Omental fat pad (tissue), 4 donors: ENCODE data around the gene BMAL1. TPM values are rescaled to one million over a fixed set of nuclear protein-coding genes. Genes with fewer than 3 reads are reported as not detected.

Experiments used
- ATAC-seq: fragments of 150-250 bp; one replicate; pipeline ENCODE4 v1.9.1; 2016; ENCODE audit warnings: mild to moderate bottlenecking, moderate library complexity; ENCODE audit not compliant: low FRiP score
- DNase-seq: peaks from one replicate; pipeline ENCODE4 v3.0.0-alpha.2; 2019; ENCODE audit warnings: low spot score
- total RNA-seq, 4 donors: library from RNA; depleted of rRNA; stranded (reverse); fragments of >200 nt; gene quantifications; one replicate each; pipeline ENCODE4 v1.1.0, GENCODE V29; 2016
- TF ChIP-seq, protein P1 (sequence below), 3 donors: fragments of 450-650 bp; IDR thresholded peaks; one replicate each; pipeline ENCODE4 v1.5.1; 2016 to 2017; ENCODE audit warnings: antibody characterized with exemption in 3 of 3, mild to moderate bottlenecking in 3 of 3, moderate library complexity in 2 of 3

The BMAL1 gene
- total RNA-seq = 10 to 100 TPM; 52.5 to 60.5 (median 53.9) TPM

DNA sequence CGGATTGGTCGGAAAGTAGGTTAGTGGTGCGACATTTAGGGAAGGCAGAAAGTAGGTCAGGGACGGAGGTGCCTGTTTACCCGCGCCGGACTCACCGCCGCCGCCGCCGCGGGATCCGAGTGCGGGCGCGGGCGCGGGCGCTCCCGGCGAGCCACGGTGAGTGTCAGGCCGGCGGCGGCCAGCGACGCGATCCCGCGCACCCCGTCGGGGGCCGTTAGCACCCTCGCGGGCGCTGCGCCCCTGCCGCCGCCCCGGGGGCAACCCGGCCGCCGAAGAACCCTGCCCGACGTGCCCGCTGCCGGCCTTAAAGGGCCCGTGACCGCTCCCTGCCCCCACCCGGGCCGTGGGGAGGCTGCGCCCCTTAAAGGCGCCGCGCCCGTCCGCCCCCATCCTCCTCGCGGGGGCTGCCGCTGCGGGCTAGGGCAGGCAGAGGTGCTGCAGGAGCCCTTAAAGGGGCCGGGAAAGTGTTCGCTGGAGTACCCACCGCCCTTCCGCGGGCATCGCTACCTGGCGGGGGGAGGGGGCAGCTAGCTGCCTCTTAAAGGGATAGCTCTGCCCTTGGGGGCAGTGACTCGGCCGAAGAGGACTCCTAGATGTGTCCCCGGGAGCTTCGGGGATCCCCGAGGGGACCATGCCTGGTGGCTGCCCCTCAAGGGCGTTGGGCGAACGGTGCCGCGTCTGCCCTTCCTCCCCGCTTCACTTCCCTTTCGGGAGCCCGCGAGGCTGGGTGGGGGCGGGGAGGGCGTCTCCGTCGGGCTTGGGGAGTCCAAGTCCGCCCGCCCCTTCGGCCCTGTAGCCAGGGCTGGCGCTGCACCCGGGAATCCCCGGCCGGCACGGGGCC is at the start of gene BMAL1:
Gene BMAL1 (plus strand): TSS at position 23 of the 841 bp plus-strand sequence. CDS start 76,519 bp downstream, outside the sequence.
- TF ChIP-seq, protein P1, sequence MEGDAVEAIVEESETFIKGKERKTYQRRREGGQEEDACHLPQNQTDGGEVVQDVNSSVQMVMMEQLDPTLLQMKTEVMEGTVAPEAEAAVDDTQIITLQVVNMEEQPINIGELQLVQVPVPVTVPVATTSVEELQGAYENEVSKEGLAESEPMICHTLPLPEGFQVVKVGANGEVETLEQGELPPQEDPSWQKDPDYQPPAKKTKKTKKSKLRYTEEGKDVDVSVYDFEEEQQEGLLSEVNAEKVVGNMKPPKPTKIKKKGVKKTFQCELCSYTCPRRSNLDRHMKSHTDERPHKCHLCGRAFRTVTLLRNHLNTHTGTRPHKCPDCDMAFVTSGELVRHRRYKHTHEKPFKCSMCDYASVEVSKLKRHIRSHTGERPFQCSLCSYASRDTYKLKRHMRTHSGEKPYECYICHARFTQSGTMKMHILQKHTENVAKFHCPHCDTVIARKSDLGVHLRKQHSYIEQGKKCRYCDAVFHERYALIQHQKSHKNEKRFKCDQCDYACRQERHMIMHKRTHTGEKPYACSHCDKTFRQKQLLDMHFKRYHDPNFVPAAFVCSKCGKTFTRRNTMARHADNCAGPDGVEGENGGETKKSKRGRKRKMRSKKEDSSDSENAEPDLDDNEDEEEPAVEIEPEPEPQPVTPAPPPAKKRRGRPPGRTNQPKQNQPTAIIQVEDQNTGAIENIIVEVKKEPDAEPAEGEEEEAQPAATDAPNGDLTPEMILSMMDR (IDR thresholded peaks at IDR 0.05) = no peak
- ATAC-seq (peak; percentile 52), DNase-seq (peak; percentile 37)

DNA sequence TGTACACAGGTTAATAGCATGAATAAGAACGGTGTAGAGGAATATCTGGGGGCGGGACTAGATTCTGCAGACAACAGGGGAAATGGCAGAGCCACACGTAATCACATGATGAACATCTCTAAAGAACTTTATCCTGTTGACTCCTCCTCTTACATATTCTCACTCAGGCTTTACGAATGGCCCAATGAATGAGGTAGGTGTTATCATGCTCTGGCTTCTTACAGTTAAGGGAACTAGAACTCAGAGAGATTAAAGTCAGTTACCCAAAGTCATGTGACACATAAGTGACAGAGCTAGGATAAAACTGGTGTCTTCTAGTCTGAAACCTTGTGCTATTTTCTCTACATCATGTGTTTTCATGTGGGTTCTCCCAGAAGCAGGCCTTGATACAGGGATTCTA is 49.0 kb upstream of the BMAL1 start:
- TF ChIP-seq, protein P1 (IDR thresholded peaks at IDR 0.05) = no peak
- no peak for ATAC-seq
- DNase-seq = no peak

DNA sequence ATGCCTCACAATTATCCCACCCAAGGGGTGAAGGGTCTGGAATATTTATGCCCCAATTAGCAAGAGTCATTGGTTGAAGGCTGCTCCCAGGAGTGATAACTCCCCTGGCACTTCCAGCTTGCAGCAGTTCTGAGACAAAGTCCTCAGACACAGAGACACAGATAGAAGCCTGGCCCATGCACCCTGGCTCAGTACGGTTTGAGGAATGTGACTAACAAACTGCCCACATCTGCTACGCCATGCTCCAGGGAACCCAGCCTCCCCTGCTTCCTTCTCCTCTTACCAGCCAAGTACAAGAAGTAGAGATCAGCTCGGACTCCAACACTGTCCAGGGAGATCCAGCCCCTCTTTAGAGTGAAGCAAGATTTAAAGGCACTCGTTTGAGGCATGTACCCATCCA is 48.5 kb upstream of the BMAL1 start:
- TF ChIP-seq, protein P1 (IDR thresholded peaks at IDR 0.05) = no peak
- no peak for DNase-seq
- ATAC-seq = peak; percentile 24

DNA sequence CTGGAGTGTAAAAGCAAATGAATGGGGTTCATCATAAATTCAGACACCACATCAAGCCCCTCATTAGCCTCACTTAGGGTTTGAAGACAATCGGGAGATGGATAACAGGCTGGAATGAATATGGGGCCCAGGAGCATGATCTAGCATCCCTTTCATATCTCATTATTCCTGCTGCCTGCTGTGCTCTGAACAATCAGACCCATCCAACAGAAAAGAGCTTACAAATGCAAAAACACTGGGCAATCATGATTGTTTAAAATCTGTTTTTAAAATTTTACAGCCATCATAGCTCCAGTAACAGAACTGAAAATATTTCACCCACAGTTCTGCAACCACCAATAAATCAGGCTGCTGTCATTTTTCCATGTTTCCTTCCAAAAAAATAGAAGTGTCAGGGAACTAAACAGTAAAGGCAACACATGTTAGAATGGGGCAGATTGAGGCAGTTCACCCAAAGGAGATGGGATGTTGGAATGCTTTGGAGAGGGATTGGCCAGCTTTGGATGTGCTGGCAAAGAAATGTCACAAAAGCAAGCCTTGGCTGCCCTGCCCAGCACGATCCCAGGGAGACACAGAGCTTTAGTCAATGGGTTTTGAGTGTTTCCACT is 47.8 kb upstream of the BMAL1 start:
- TF ChIP-seq, protein P1 (IDR thresholded peaks at IDR 0.05) = no peak
- ATAC-seq (no peak), DNase-seq (no peak)

DNA sequence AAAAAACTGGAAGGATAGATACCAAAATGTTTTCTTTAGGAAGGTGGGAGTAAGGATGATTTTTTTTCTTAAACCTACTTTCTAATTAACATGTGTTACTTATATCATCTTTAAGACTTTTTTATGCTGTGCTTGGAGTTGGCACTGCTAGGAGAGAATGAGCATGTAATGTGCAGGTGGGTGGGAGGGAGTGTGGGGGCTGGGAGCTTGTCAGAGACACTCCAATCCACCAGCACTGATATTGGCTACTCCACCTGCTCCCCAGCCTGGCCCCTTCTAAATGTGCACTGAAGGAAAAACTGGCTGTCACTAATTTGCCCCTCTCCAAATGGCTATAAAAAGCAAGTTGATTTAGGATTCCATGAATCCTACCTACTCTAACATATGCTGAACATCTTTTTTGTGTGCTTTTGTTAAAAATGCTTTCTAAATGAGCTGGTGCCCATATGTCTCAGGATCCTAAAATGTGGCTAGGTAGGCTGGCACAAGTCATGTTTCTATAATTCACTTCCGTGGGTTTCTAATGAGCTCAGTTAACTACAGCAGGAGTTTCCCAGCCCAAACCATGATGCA is 44.3 kb upstream of the BMAL1 start:
- TF ChIP-seq, protein P1 (IDR thresholded peaks at IDR 0.05) = no peak
- ATAC-seq (no peak), DNase-seq (no peak)

DNA sequence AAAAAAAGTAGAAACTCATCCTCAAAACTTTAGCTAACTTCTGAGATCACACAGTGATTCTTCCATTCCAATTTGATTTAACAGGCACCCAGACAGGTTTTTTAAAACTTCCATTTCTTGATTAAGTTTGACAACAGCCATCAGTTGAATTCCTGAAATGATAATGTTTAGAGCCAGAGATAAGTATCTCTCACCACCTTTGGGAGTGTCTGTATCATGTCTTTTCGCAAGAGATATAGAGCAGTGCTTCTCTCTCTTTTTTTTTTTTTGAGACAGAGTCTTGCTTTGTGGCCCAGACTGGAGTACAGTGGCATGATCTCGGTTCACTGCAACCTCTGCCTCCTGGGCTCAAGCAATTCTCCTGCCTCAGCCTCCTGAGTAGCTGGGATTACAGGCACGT is 41.7 kb upstream of the BMAL1 start:
- TF ChIP-seq, protein P1 (IDR thresholded peaks at IDR 0.05) = no peak
- ATAC-seq = no peak
- no peak for DNase-seq
